T-helper 17 cell (primary cell): ENCODE measurements around the gene ETV5. TPM values are rescaled to one million over a fixed set of nuclear protein-coding genes. Genes with fewer than 3 reads are reported as not detected.
A peak's percentile ranks its signal among the peaks of the same experiment; 100 is the strongest.

Experiments used
- ATAC-seq: fragments of 150-1000 bp; cut with Tn5 transposase; 2 replicates; pipeline ENCODE4 v1.10.0; 2021; ENCODE audit warnings: mild to moderate bottlenecking, moderate library complexity
- DNase-seq, 3 donors: peaks; one replicate each; pipeline versions ENCODE4 v3.0.0 to v3.0.0-alpha.2; 2020 to 2021
- H3K9me3 ChIP-seq: one replicate; pipeline ENCODE4 v1.7.0; 2013; ENCODE audit warnings: low read length, mild to moderate bottlenecking; ENCODE audit not compliant: control insufficient read depth, poor library complexity, severe bottlenecking
- H3K27ac Mint-ChIP-seq: one replicate; pipeline ENCODE4 v1.8.0; 2022; ENCODE audit warnings: mild to moderate bottlenecking, moderate library complexity, mixed read lengths
- H3K27me3 Mint-ChIP-seq: one replicate; pipeline ENCODE4 v1.8.0; 2022; ENCODE audit warnings: mixed read lengths
- H3K36me3 Mint-ChIP-seq: one replicate; pipeline ENCODE4 v1.8.0; 2022; ENCODE audit warnings: low read depth, mixed read lengths
- H3K4me1 Mint-ChIP-seq: one replicate; pipeline ENCODE4 v1.8.0; 2022; ENCODE audit warnings: mild to moderate bottlenecking, mixed read lengths
- H3K4me3 Mint-ChIP-seq: one replicate; pipeline ENCODE4 v1.8.0; 2022; ENCODE audit warnings: mild to moderate bottlenecking, moderate library complexity, mixed read lengths
- total RNA-seq, 4 donors: library from RNA in 2 of 4; stranded (reverse) in 2 of 4; gene quantifications; one replicate each; pipeline ENCODE4 v1.2.3 and lab custom pipeline; 2022 to 2026

Gene ETV5
- total RNA-seq, 2 donors from 2014 or later, result 0.70 TPM; not detected in 1

DNA sequence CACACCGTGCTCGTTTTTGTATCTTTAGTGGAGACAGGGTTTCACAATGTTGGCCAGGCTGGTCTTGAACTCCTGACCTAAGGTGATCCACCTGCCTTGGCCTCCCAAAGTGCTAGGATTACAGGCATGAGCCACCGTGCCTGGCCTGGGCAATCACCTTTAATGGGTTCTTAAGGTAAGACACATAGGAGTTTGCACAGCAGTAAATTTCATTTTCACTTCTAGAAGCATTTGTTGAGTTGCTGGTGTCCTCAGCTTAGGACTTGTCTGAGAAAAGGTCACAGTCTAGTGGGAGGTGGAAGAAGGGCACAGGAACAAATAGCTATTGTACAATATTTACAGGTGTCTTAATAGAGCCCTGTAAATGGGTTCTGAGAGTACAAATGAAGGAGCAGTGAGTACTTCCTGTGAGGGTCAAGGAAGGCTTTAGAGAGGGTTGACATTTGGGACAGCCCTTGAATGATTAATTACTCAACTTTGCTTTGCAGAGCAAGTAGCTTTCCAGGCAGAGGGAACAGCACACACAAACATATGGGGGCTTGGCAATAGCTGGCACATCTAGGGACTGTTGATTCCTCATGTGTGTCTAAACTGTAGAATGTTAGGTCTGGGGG, 8.7 kb upstream of the ETV5 start:
- no peak for DNase-seq
- peaks cover 89% of the 10 kb centered on the region for H3K27me3 Mint-ChIP-seq
- no peak overlapping the region for H3K4me3 Mint-ChIP-seq
- no peak overlapping the region for H3K27ac Mint-ChIP-seq
- no peaks in the 10 kb centered on the region for H3K9me3 ChIP-seq
- H3K4me1 Mint-ChIP-seq, result no peaks in the 10 kb centered on the region
- peaks cover 3% of the 10 kb centered on the region for H3K36me3 Mint-ChIP-seq
- ATAC-seq, result no peak

DNA sequence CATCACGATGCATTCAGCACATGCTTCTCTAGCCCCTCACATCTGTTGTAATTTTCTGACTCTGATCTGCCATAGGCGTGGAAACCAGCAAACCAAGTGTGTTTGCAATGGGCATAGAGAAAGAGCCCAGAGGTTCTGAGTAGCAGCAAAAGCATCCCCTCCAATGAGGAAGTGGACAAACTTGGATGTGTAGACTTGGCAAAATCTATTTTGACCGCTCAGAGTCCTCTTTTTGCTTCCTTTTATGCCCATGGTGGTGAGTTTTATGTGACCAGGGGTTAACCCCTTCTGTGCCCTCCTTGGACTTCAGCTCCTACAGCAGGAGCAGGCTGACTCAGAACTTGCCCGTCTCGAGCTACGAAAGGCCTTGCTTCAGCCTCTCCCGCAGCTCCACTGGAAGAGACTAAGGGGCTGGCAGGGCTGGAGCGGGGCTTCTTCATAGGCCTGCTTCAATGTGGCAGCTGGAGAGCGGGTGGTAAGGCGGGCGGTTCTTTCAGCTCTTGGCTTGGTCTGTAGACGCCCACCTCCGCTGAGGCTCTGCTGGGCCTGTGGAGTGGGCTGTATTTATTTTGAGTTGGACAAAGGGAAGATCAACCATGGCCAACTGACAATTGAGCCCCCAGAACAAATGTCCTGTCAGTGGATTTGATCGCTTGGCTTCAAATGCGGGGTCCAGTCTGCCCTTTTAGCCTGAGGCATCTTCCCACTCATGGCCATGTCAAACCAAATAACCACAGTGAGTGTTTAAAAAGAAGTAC, 6.5 kb upstream of the ETV5 start:
- ATAC-seq, result no peak
- no peaks in the 10 kb centered on the region for H3K9me3 ChIP-seq
- Mint-ChIP-seq H3K27ac (no peak overlapping the region), H3K27me3 (peaks cover 97% of the 10 kb centered on the region), H3K4me1 (peaks cover 7% of the 10 kb centered on the region), H3K4me3 (no peak overlapping the region), H3K36me3 (peaks cover 5% of the 10 kb centered on the region)
- no peak for DNase-seq

DNA sequence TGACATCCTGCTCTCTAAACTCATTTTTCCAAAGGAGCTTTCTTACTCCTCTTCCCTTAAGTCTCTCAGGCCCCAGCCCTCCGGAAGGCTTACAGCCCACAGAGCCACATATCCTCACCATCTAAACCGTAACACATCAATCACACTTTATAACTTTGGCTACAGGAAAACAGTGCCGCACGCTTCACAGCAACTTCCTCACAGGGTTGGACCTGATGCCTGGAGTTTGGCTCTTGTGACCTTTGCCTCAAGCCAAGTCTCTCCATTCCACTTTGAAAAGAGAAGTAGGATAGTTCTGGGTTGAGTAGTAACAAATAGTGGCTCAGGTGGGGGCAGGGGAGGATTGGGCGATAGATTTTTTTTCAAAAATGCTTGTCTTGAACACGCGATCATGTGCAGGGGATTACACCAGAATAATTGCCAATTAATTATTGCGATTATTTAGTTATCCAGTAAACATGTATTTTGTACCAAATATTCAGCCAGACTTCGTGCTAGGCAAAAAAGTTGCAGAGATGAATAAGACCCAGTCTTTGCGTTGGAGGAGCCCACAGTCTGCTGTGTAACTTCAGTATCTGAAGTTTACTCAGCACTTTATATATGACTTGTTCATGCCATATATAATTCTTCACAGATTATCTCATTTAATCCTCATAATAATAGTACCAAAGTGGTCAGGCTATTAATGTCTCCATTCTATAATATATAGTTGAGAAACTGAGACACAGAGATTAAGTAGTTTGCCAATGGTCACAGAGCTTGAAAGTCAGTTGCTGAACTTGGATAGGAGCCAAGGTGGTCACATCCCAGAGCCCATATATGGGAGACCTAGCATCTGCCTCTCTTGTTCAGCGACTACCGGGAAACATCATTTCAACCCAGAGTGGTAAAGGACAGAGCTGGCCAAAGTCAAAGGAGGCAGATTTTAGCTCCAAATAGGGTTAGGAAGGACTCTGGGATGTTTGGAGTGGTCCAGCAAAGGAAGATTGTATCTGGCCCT, 2.4 kb upstream of the ETV5 start:
- ATAC-seq (no peak), DNase-seq (no peak)
- H3K4me1 Mint-ChIP-seq, result peaks cover 35% of the 10 kb centered on the region
- peak overlapping the region; percentile 1 for H3K4me3 Mint-ChIP-seq
- H3K27ac Mint-ChIP-seq, result no peak overlapping the region
- H3K27me3 Mint-ChIP-seq, result peaks cover 94% of the 10 kb centered on the region
- H3K36me3 Mint-ChIP-seq, result peaks cover 9% of the 10 kb centered on the region
- no peaks in the 10 kb centered on the region for H3K9me3 ChIP-seq

DNA sequence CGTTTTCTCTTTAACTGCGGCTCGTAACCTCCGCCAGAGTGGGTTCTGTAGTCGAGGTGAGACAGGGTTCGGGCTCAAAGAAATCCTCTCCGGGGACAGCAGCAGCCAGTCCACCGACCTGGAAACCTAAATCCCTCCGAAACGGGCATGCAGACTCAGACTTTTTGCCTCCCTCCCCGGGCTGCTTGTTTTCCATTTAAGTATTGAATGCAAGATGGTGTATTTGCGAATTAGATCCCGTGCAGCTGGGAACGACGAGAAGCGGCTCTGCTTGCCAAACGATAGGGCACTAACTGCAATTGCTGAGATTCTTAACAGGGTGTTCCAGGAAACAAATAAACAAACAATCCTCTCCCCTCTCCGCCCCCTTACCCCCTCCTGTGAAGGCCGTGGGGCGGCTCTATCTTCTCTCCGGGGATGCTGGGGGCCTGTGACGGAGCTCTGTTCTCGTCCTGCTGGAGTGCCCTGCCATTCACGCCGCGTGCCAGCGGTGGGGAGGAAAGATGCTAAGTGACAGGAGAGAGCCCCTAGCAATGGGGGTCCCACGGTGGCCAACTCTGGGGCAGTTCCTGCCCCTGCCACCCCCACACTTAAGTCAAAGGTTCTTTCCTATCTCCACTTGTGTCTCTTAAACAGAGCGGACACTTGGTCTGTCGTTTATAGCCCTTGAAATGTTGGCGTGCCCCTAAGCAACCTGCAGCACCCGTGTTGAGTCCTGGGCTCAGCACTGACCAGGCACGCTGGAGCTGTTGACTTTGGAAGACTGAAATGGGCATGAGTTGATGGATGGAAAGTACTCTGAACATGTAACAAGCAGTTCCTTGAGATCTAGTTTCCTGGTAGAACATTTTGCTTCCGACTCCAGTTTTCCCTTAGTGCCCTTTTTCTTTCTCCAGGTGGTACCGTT, 1.3 kb upstream of the ETV5 start:
- DNase-seq, result no peak
- H3K4me1 Mint-ChIP-seq, result peaks cover 35% of the 10 kb centered on the region
- peak overlapping the region; percentile 82 for H3K27ac Mint-ChIP-seq
- ATAC-seq, result no peak
- H3K36me3 Mint-ChIP-seq, result peaks cover 6% of the 10 kb centered on the region
- no peaks in the 10 kb centered on the region for H3K9me3 ChIP-seq
- peak overlapping the region; percentile 97 for H3K4me3 Mint-ChIP-seq
- H3K27me3 Mint-ChIP-seq, result peaks cover 92% of the 10 kb centered on the region

DNA sequence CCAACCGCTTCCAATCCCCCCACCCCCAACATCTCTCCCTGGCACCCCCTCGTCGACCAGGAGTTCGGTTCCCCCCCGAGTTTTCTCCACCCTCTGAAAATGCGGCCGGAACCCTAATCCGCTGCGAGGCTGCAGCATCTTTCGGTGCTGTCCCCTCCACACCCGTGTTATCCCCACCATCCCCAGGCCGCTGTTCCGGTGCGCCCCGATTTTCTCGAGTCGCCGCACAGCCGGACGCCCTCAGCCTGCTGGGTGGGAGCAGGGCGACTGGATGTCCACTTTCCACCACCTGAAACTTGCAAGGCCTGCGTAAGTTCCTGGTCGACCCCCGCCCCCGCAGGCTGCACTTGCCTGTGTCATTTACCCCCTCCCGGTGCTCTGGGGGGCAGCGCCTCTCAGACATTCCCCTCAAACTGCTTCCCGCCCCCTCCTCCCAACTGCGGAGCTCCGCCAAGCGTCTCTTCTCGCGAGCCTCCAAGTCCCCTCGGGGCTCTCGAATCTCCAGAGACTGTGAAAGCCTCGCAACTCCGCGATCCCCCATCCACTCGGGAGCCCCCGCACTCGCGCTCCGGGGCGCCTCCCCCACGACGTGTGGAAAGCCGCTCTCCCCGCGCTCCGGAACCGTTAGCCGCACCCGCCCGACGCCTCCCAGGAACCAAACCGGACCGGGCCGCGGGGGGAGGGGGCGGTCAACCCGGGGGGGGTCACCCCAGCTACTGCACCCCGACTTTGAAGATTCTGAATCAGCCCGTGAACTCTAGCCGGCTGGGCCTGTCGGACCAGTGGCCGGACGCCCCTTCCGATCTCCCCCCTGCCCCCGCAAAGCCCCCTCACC, 566 bp downstream of the ETV5 start:
- peaks cover 6% of the 10 kb centered on the region for H3K36me3 Mint-ChIP-seq
- H3K4me3 Mint-ChIP-seq, result peak overlapping the region; percentile 97
- H3K4me1 Mint-ChIP-seq, result peaks cover 35% of the 10 kb centered on the region
- no peak for DNase-seq
- no peak for ATAC-seq
- H3K27ac Mint-ChIP-seq, result peak overlapping the region; percentile 82
- peaks cover 86% of the 10 kb centered on the region for H3K27me3 Mint-ChIP-seq
- H3K9me3 ChIP-seq, result no peaks in the 10 kb centered on the region

DNA sequence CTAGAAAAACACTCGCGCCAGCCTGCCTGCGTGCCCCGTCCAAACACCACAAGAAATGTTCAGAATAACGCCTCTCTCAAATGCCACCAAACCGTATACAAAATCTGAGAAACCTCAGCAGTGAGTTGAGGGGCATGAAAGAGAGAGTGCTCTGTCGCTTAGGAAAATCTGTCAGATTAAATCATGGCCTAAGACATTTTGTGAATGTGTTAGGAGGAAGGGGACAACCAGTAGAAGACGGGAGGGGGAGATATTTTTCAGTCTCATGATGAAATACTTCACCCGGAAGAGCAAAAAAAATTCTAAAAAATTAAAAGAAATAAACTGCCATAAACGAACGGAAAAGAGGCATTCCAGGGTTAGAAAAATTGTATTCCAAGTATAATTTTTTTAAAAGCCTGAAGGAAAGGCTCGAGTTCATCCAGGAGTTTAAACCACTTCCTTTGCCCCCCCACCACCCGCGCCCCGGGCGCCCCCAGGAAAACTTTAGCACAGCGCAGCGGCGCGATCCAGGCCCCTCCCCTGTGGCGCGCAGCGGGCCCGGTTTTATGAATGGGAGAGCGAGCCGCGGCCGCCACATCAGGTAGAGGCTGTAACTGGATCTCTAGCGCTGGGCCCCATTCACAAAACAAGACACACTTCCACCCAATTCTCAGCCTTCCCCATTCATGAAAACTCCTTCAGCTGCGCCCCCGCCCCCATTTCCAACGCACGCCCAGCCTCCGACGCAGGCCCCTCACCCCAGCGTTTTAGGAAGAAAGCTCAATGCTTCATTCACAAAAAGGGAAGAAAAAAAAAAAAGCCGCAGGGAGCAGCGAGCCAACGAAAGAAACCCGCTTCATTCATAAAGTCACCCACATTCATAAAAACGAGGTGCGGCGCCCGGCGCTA, 1.4 kb downstream of the ETV5 start:
- DNase-seq, result peak; percentile 17 to 24 (median 19)
- H3K36me3 Mint-ChIP-seq, result peaks cover 6% of the 10 kb centered on the region
- H3K4me1 Mint-ChIP-seq, result peaks cover 35% of the 10 kb centered on the region
- ATAC-seq, result no peak
- peaks cover 86% of the 10 kb centered on the region for H3K27me3 Mint-ChIP-seq
- H3K9me3 ChIP-seq, result no peaks in the 10 kb centered on the region
- peak overlapping the region; percentile 97 for H3K4me3 Mint-ChIP-seq
- H3K27ac Mint-ChIP-seq, result peak overlapping the region; percentile 6

DNA sequence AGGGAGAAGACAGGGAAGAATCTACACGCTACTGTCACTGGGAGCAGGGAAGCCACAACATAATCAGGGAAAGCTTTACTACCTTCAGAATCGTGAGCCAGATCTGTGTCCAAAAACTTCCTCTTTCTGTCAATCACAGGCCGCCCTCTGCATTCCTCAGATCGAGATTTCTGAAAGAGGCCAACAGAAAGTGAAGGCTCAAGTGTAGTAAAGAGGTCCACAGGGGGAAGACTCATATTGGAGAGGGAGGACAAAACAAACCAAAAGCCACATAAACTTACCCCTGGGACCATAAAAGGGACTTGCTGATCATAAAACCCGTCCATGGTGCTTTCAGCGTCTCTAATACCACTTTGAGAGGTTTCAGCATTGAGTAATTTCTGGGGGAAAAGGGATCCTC, 3.3 kb downstream of the ETV5 start:
- H3K4me1 Mint-ChIP-seq, result peaks cover 30% of the 10 kb centered on the region
- peaks cover 79% of the 10 kb centered on the region for H3K27me3 Mint-ChIP-seq
- H3K27ac Mint-ChIP-seq, result no peak overlapping the region
- ATAC-seq (no peak), DNase-seq (no peak)
- peaks cover 4% of the 10 kb centered on the region for H3K36me3 Mint-ChIP-seq
- H3K9me3 ChIP-seq, result no peaks in the 10 kb centered on the region
- no peak overlapping the region for H3K4me3 Mint-ChIP-seq

DNA sequence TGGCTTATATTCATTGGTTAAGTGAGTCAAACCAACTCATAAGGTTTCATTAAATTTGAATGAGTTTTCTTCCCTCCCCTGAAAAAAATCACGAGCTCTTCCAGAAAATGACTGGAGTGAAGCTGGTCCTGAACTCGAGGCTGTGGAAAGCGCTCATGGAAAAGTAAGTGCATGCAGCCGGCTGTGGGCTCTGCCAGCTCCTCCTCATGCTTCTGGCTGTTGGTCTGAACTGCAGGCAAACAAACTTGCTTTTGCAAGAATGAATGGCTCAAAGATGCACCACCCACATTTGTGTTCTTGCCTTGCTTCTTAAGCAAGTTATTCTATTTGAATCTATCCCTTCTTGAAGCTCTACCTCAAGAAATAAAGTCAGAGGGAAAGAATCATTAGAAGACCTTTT, 6.2 kb downstream of the ETV5 start:
- peaks cover 6% of the 10 kb centered on the region for H3K4me1 Mint-ChIP-seq

DNA sequence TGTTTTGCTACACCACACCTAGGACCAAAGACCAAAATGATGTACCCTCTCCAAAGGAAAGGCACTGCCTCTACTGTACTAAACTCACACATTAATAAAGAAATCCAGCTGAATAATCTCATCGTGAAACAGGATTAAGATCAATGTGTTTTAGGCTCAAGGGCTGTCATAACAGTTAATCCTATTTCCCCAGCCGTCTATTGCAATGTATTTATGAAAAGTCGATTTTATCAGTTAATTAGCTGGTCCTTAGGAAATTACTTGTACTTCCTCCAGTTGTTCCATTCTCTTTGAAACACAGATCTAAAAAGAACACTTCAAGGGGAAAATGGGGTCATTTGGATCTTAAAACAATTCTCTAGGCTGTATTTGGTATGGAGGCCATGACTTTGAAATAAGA, 8.5 kb downstream of the ETV5 start:
- DNase-seq, result no peak
- peaks cover 87% of the 10 kb centered on the region for H3K27me3 Mint-ChIP-seq
- H3K36me3 Mint-ChIP-seq, result peaks cover 3% of the 10 kb centered on the region
- no peak for ATAC-seq
- peaks cover 2% of the 10 kb centered on the region for H3K4me1 Mint-ChIP-seq
- H3K27ac Mint-ChIP-seq, result no peak overlapping the region
- no peak overlapping the region for H3K4me3 Mint-ChIP-seq
- H3K9me3 ChIP-seq, result no peaks in the 10 kb centered on the region

More for the DNA sequence above, 6.2 kb downstream of the ETV5 start:
- Mint-ChIP-seq H3K27ac (no peak overlapping the region), H3K27me3 (peaks cover 84% of the 10 kb centered on the region), H3K36me3 (peaks cover 3% of the 10 kb centered on the region), H3K4me3 (no peak overlapping the region)
- DNase-seq (no peak), ATAC-seq (no peak)
- H3K9me3 ChIP-seq, result no peaks in the 10 kb centered on the region

DNA sequence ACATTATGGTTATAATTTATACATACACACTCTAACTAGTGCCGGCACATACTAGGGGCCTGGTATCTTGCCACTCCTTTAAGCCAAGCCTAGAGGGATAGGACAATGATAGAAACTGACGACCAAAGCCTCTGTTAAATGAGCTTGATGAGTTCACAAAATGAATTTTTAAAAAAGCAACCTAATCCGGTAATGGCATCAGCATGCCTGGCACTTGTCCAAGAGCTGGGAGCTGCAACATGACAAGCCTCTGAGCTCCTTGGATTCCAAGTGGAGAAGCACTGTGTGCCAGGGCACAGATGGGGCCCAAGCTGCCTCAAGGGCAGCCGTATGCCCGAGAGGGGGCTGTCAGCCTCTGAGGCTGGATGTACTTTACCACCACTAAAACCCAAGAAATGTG, 9.7 kb downstream of the ETV5 start:
- no peaks in the 10 kb centered on the region for H3K9me3 ChIP-seq
- DNase-seq (no peak), ATAC-seq (no peak)
- Mint-ChIP-seq H3K4me3 (no peak overlapping the region), H3K27me3 (peaks cover 93% of the 10 kb centered on the region), H3K36me3 (peaks cover 3% of the 10 kb centered on the region), H3K4me1 (peaks cover 2% of the 10 kb centered on the region), H3K27ac (no peak overlapping the region)

DNA sequence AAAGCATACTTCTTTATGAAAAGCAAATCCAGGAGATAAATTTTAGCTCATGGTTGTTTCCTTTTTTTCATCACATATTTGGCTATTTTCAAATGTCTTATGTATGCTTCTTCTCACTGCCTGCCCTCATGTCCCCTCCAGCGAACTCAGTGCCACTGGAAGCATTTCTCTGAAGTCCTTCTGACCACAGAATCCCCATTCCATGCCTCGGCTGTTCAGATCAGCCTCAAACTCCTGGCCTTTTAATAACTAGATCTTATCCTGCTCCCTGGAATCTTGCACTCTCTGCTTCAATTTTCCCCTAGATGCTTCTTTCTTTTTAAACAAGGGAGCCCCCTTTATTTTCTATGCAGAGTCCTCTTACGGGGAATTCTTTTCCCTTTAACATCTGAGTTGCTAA, 10.1 kb downstream of the ETV5 start:
- DNase-seq (no peak), ATAC-seq (no peak)
- H3K27ac Mint-ChIP-seq, result no peak overlapping the region
- H3K9me3 ChIP-seq, result no peaks in the 10 kb centered on the region
- H3K4me3 Mint-ChIP-seq, result no peak overlapping the region
- H3K27me3 Mint-ChIP-seq, result peaks cover 93% of the 10 kb centered on the region
- peaks cover 3% of the 10 kb centered on the region for H3K36me3 Mint-ChIP-seq
- H3K4me1 Mint-ChIP-seq, result peaks cover 2% of the 10 kb centered on the region
